ENCODE measurements around the gene ESPN. TPM values are rescaled to one million over a fixed set of nuclear protein-coding genes. Genes with fewer than 3 reads are reported as not detected.
A peak's percentile ranks its signal among the peaks of the same experiment; 100 is the strongest.
"Not testable (repeated sequence)": the region's sequence is repeated elsewhere in the genome, so short reads cannot be mapped to it uniquely, and the experiment has no call there.

Gene ESPN
- total RNA-seq, 1 donor from 2014 or later: 0.36 TPM

DNA sequence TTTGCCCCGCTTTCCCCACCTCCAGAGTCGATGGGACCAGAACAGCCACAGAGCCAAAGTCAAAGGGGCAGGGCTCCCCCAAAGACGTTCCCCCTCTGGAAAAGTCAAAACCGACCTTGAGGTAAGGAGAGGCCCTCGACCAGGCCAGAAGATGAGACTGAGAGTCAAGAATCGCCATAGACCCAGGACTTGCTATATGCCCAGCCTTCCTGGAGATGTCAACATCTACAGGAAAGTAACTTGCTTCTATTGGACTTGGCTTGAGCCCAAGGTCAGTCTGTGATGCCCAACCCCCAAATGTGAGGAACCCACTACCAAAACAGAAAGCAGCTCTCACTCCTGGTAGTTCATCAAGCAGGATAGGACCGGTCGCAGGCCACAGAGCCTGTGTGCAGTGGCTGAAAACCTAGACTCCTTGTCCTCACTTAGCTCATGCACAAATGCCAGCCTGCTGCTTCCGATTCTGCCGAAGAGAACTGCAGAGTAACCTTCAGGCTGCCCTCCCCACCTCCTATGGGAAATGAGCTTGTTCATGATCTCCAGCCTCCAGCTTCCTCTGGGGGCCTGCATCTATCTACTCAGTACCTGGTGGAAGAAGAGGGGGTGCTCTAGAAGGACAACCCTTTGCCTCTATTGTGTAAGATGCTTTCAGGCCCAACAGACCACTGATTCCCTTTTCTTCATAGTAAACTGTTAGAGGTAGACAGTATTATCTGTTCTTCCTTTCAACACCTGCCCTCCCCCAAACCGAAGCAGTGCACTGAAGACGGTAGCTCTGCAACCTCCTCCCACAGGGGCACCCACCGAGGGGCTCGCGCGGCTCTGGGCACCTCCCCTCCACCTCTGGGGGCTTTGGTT, 32.4 kb upstream of the ESPN start:
- DNase-seq (ENCODE audit: low spot score): no peak
- no peak overlapping the region for H3K27ac Mint-ChIP-seq (ENCODE audit: unreplicated experiment)
- peaks cover 6% of the 10 kb centered on the region for H3K27me3 Mint-ChIP-seq (ENCODE audit: unreplicated experiment)
- peaks cover 12% of the 10 kb centered on the region for H3K4me1 Mint-ChIP-seq (ENCODE audit: unreplicated experiment)
- peak overlapping the region; percentile 85 for H3K4me3 Mint-ChIP-seq (ENCODE audit: unreplicated experiment)
- no peaks in the 10 kb centered on the region for H3K36me3 Mint-ChIP-seq (ENCODE audit: low read depth, unreplicated experiment)
- TF ChIP-seq, protein P1, sequence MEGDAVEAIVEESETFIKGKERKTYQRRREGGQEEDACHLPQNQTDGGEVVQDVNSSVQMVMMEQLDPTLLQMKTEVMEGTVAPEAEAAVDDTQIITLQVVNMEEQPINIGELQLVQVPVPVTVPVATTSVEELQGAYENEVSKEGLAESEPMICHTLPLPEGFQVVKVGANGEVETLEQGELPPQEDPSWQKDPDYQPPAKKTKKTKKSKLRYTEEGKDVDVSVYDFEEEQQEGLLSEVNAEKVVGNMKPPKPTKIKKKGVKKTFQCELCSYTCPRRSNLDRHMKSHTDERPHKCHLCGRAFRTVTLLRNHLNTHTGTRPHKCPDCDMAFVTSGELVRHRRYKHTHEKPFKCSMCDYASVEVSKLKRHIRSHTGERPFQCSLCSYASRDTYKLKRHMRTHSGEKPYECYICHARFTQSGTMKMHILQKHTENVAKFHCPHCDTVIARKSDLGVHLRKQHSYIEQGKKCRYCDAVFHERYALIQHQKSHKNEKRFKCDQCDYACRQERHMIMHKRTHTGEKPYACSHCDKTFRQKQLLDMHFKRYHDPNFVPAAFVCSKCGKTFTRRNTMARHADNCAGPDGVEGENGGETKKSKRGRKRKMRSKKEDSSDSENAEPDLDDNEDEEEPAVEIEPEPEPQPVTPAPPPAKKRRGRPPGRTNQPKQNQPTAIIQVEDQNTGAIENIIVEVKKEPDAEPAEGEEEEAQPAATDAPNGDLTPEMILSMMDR (IDR thresholded peaks at IDR 0.05; ENCODE audit: unreplicated experiment): no peak
- H3K9me3 Mint-ChIP-seq (ENCODE audit: unreplicated experiment): no peaks in the 10 kb centered on the region

DNA sequence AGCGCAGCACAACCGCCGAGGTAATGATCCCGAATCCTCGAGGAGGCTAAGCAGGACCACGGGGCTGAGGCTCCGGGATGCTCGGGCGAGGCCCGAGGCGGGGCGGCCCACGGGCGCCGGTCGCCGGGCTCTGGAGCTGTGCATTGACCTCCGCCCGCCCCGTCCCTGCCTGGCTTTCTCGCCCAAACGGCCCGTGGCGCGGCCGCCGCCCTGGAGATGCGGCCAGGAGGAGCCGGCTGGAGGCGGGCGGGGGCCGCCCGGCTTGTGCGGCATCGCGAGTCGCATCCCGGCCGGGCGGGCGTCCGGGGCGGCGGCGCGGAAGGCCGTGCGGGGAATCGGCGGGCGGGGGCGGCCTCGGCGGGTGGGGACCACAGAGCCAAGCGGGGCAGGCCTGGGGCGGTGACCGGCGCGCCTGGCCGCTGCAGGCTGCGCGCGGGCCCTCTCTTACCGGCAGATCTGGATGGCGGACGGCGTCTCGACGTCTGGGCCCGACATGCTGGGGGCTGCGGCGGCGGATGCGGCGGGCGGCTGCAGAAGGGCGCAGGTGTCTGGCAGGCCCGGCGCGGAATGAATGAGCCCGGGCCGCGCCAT, 31.7 kb upstream of the ESPN start:
- no peaks in the 10 kb centered on the region for H3K9me3 Mint-ChIP-seq (ENCODE audit: unreplicated experiment)
- H3K36me3 Mint-ChIP-seq (ENCODE audit: low read depth, unreplicated experiment): no peaks in the 10 kb centered on the region
- peaks cover 12% of the 10 kb centered on the region for H3K4me1 Mint-ChIP-seq (ENCODE audit: unreplicated experiment)
- H3K27me3 Mint-ChIP-seq (ENCODE audit: unreplicated experiment): peaks cover 6% of the 10 kb centered on the region
- TF ChIP-seq, protein P1 (IDR thresholded peaks at IDR 0.05; ENCODE audit: unreplicated experiment): no peak
- peak; percentile 37 for DNase-seq (ENCODE audit: low spot score)
- peak overlapping the region; percentile 85 for H3K4me3 Mint-ChIP-seq (ENCODE audit: unreplicated experiment)
- H3K27ac Mint-ChIP-seq (ENCODE audit: unreplicated experiment): no peak overlapping the region

DNA sequence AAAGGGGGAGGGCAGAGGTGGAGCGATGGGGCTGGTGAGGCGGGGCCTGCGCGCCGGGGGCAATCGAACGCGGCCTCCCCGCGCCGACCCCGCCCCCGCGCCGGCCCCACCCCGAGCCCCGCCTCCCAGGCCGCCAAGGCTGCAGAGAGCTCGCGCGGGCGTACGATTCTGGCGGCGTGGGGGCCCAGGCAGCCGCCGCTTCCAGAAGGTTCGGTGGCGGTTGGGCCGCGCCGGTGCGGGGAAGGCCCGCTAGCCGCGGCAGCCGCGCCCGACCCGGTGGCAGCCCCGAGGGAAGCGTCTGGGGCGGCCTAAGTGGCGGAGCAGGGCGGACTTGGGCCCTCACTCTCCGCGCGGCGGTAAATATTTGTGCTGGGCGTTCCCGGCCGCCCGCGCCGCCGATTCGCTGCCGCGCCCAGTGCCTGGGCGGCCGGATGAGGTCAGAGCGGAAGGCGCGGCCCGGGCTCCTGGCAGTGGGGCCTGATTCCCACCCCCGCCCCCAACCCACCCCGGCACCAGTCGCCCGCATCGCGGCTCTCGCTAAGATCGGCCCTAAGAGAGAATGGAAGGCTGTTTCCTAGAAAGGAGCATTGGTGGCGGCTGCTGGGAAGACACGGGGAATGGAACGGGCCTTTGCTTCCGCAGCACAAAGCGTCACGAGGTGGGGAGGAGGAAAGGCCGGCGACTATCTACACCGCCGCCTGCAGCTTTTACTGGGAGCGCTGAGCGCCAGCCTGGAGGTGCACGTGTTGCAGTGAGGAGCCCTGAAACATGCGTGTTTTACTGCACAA, 31.0 kb upstream of the ESPN start, which contains the start of gene ACOT7:
TSS of gene ACOT7 (minus strand) at position 368 of the 788 bp plus-strand sequence. CDS start 368 bp downstream, outside the sequence.
- H3K27me3 Mint-ChIP-seq (ENCODE audit: unreplicated experiment): peaks cover 6% of the 10 kb centered on the region
- H3K36me3 Mint-ChIP-seq (ENCODE audit: low read depth, unreplicated experiment): no peaks in the 10 kb centered on the region
- DNase-seq (ENCODE audit: low spot score): peak; percentile 82
- peak within 1 kb of the TSS; percentile 85 for H3K4me3 Mint-ChIP-seq (ENCODE audit: unreplicated experiment)
- H3K27ac Mint-ChIP-seq (ENCODE audit: unreplicated experiment): peak within 1 kb of the TSS; percentile 94
- TF ChIP-seq, protein P1 (IDR thresholded peaks at IDR 0.05; ENCODE audit: unreplicated experiment): no peak
- no peaks in the 10 kb centered on the region for H3K9me3 Mint-ChIP-seq (ENCODE audit: unreplicated experiment)
- H3K4me1 Mint-ChIP-seq (ENCODE audit: unreplicated experiment): peaks cover 12% of the 10 kb centered on the region

DNA sequence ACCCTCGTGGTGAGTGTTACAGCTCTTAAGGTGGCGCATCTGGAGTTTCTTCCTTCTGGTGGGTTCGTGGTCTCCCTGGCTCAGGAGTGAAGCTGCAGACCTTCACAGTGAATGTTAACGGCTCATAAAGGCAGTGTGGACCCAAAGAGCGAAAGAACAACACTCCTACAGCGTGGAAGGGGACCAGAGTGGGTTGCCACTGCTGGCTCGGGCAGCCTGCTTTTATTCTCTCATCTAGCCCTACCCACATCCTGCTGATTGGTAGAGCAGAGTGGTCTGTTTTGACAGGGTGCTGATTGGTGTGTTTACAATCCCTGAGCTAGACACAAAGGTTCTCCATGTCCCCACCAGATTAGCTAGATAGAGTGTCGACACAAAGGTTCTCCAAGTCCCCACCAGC, 29.4 kb upstream of the ESPN start:
- not testable (repeated sequence) for DNase-seq (ENCODE audit: low spot score); H3K9me3 Mint-ChIP-seq (ENCODE audit: unreplicated experiment); H3K27ac Mint-ChIP-seq (ENCODE audit: unreplicated experiment); H3K27me3 Mint-ChIP-seq (ENCODE audit: unreplicated experiment); H3K4me3 Mint-ChIP-seq (ENCODE audit: unreplicated experiment); H3K36me3 Mint-ChIP-seq (ENCODE audit: low read depth, unreplicated experiment)
- H3K4me1 Mint-ChIP-seq (ENCODE audit: unreplicated experiment): peaks cover 12% of the 10 kb centered on the region

DNA sequence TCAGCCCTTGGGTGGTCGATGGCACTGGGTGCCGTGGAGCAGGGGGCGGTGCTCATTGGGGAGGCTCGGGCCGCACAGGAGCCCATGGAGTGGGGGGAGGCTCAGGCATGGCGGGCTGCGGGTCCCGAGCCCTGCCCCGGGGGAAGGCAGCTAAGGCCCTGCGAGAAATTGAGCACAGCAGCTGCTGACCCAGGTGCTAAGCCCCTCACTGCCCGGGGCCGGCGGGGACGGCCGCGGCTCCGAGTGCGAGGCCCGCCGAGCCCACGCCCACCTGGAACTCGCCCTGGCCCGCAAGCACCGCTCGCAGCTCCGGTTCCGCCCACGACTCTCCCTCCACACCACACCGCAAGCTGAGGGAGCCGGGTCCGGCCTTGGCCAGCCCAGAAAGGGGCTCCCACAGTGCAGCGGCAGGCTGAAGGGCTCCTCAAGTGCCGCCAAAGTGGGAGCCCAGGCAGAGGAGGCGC, 28.8 kb upstream of the ESPN start:
- DNase-seq (ENCODE audit: low spot score); H3K9me3 Mint-ChIP-seq (ENCODE audit: unreplicated experiment); H3K4me3 Mint-ChIP-seq (ENCODE audit: unreplicated experiment); H3K27me3 Mint-ChIP-seq (ENCODE audit: unreplicated experiment); H3K27ac Mint-ChIP-seq (ENCODE audit: unreplicated experiment); H3K36me3 Mint-ChIP-seq (ENCODE audit: low read depth, unreplicated experiment): not testable (repeated sequence)
- H3K4me1 Mint-ChIP-seq (ENCODE audit: unreplicated experiment): peaks cover 12% of the 10 kb centered on the region
